Stomach (tissue), 4 donors: ENCODE measurements around the gene ADGRA1.

ENCODE experiments used
- POLR2A ChIP-seq, 4 donors: fragments of 450-650 bp; IDR thresholded peaks; one replicate each; pipeline ENCODE4 v1.6.1; 2016; ENCODE audit warnings: antibody characterized with exemption in 4 of 4, control low read depth in 2 of 4, mild to moderate bottlenecking in 1 of 4, moderate library complexity in 1 of 4
- POLR2AphosphoS5 ChIP-seq, 3 donors: sonication (generic); formaldehyde crosslinking; IDR thresholded peaks; one replicate each; pipeline ENCODE4 v1.6.1; 2016; ENCODE audit warnings: antibody characterized with exemption in 3 of 3
- TF ChIP-seq, protein P1 (sequence below), 7 experiments: fragments of 450-650 bp in 4 of 7; fragments of 200-600 bp in 3 of 7; sonication (generic) in 3 of 7; IDR thresholded peaks; one replicate each; pipeline ENCODE4 v1.5.1; 2016 to 2019; ENCODE audit warnings: antibody characterized with exemption in 7 of 7, control low read depth in 2 of 7, mild to moderate bottlenecking in 1 of 7

GRCh38 chr10:133179651-133180050 is 91.9 kb downstream of the ADGRA1 start:
- TF ChIP-seq, protein P1, sequence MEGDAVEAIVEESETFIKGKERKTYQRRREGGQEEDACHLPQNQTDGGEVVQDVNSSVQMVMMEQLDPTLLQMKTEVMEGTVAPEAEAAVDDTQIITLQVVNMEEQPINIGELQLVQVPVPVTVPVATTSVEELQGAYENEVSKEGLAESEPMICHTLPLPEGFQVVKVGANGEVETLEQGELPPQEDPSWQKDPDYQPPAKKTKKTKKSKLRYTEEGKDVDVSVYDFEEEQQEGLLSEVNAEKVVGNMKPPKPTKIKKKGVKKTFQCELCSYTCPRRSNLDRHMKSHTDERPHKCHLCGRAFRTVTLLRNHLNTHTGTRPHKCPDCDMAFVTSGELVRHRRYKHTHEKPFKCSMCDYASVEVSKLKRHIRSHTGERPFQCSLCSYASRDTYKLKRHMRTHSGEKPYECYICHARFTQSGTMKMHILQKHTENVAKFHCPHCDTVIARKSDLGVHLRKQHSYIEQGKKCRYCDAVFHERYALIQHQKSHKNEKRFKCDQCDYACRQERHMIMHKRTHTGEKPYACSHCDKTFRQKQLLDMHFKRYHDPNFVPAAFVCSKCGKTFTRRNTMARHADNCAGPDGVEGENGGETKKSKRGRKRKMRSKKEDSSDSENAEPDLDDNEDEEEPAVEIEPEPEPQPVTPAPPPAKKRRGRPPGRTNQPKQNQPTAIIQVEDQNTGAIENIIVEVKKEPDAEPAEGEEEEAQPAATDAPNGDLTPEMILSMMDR (IDR thresholded peaks at IDR 0.05) = no peak
- no peak for TF ChIP-seq POLR2AphosphoS5 (IDR thresholded peaks at IDR 0.05)
- no peak for TF ChIP-seq POLR2A (IDR thresholded peaks at IDR 0.05)
